HTERT RPE-1 (cell line): ENCODE results near the gene TP63.

ENCODE experiments used
- in situ Hi-C: fragments of 300-500 bp; cut with MboI; formaldehyde crosslinking; loops from 4 replicates; pipeline ENCODE4 v1.14.3; 2020; ENCODE audit warnings: low sequenced_read_pairs

The TP63 gene

GRCh38 chr3:189772584-189772983 lies 141.4 kb downstream of the TP63 start:
- in situ Hi-C loops = no loop called here

GRCh38 chr3:189773056-189773455 lies 141.9 kb downstream of the TP63 start:
- in situ Hi-C loops = no loop called here

- in situ Hi-C loops = no loop called here
These were observed 145.1 kb downstream of the TP63 start for GRCh38 chr3:189776149-189776824.

- in situ Hi-C loops = no loop called here
These were observed 147.3 kb downstream of the TP63 start for GRCh38 chr3:189778340-189778950.

GRCh38 chr3:189779166-189779565 lies 148.0 kb downstream of the TP63 start:
- in situ Hi-C loops = no loop called here

- in situ Hi-C loops = no loop called here
These were observed 149.5 kb downstream of the TP63 start for GRCh38 chr3:189780546-189781270.

- in situ Hi-C loops = no loop called here
These were observed 150.2 kb downstream of the TP63 start for GRCh38 chr3:189781415-189781814.

- in situ Hi-C loops = no loop called here
These were observed 155.4 kb downstream of the TP63 start for GRCh38 chr3:189786479-189787064.

GRCh38 chr3:189787191-189787590 lies 156.0 kb downstream of the TP63 start:
- in situ Hi-C loops = no loop called here

- in situ Hi-C loops = no loop called here
These were observed 156.4 kb downstream of the TP63 start for GRCh38 chr3:189787632-189788031.

GRCh38 chr3:189789432-189789831 lies 158.2 kb downstream of the TP63 start:
- in situ Hi-C loops = no loop called here

- in situ Hi-C loops = no loop called here
These were observed 159.5 kb downstream of the TP63 start for GRCh38 chr3:189790658-189791057.

GRCh38 chr3:189792046-189792929 lies 161.1 kb downstream of the TP63 start:
- in situ Hi-C loops = no loop called here

GRCh38 chr3:189794518-189794917 lies 163.3 kb downstream of the TP63 start:
- in situ Hi-C loops = no loop called here

- in situ Hi-C loops = no loop called here
These were observed 166.0 kb downstream of the TP63 start for GRCh38 chr3:189797103-189797750.

GRCh38 chr3:189799366-189799765 lies 168.2 kb downstream of the TP63 start:
- in situ Hi-C loops = no loop called here

- in situ Hi-C loops = no loop called here
These were observed 169.2 kb downstream of the TP63 start for GRCh38 chr3:189800436-189800835.

- in situ Hi-C loops = no loop called here
These were observed 172.1 kb downstream of the TP63 start for GRCh38 chr3:189803254-189803653.

GRCh38 chr3:189805375-189806067 lies 174.3 kb downstream of the TP63 start:
- in situ Hi-C loops = no loop called here
